Coronary artery (tissue), 2 donors: ENCODE results near the gene SEMA5A.

ENCODE experiments used
- DNase-seq: peaks from one replicate; pipeline ENCODE4 v3.0.0-alpha.2; 2017; ENCODE audit warnings: low spot score
- H3K27ac ChIP-seq, 2 donors: fragments of 200-600 bp; sonication (generic); one replicate each; pipeline ENCODE4 v1.5.1; 2016 to 2019
- H3K4me3 ChIP-seq: fragments of 200-600 bp; sonication (generic); 2 replicates; pipeline ENCODE4 v1.5.1; 2016; ENCODE audit warnings: mild to moderate bottlenecking, moderate library complexity
- CTCF ChIP-seq: fragments of 200-600 bp; sonication (generic); IDR thresholded peaks from one replicate; pipeline ENCODE4 v1.5.1; 2019; ENCODE audit warnings: antibody characterized with exemption

The SEMA5A gene

GRCh38 chr5:9230355-9230754, 315.5 kb downstream of the SEMA5A start:
- Histone ChIP-seq H3K27ac (no peak overlapping the region), H3K4me3 (no peak overlapping the region)
- DNase-seq = no peak
- TF ChIP-seq CTCF = no peak

- Histone ChIP-seq H3K27ac (no peak overlapping the region), H3K4me3 (no peak overlapping the region)
- TF ChIP-seq CTCF = no peak
- no peak for DNase-seq
Observed at GRCh38 chr5:9226016-9226536, 319.8 kb downstream of the SEMA5A start.

DNA sequence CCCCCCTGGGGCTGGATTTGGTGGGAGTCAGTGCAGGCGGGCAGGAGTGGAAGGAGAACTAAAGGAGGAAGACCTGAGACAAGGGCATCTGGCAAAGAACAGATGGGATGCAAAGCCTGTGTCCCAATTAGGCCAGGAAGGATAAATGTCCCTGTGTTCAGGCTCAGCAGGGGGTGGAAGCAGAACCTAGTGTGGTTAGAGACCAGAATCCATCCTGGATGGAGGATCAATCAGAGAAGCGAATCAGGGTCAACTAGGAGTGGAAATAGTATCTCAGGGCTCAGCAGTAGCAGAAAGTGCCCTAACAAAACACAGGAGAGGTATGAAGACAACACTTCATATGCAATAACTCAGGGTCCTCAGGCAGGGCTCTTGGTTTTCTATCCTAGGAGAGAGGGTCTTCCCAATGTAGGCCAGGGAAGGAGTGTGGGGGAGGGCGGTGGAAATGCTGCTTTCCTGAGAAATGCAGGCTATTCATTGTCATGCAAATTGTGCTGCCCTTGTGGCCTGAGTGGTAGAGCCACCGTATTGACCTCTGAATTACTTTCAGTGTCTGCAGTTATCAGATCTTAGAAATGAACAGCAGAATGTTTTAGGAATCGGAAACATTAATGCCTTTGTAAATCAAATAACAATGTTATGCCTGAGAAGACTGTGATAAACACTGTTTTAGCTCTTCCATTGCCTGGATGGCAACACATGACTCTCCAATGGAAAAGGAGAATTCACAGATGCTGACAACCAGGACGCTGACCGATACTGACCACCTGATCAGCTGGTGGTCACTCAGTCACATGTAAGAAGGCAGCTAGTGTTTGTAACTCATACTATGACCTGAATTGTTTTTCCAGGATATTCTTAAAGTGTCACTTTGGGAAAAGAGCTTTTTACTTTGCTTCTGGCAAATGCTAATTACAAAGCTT, 323.6 kb downstream of the SEMA5A start:
- no peak for TF ChIP-seq CTCF
- Histone ChIP-seq H3K4me3 (no peak overlapping the region), H3K27ac (no peak overlapping the region)
- DNase-seq = no peak

DNA sequence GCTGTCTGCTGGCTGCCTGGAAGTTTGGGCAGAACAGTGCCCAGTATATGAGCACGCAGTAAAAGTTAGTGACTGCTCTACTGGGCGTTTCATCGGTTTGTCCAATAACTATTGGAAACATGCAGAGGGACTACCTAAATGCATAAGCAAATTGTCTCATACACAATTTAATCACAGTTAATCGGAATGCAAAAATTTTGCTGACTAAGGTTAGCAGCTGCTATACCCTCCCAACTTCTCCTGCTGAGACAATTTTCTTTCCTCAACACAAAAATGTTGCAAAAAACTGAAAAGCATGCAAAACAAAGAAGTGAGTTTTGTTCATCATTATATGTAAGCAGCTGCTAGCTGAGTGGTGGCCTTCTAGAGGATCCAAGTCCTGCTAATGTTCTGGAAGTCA, 327.5 kb downstream of the SEMA5A start:
- Histone ChIP-seq H3K4me3 (no peak overlapping the region), H3K27ac (no peak overlapping the region)
- no peak for TF ChIP-seq CTCF
- no peak for DNase-seq

- Histone ChIP-seq H3K27ac (no peak overlapping the region), H3K4me3 (no peak overlapping the region)
- TF ChIP-seq CTCF = no peak
- DNase-seq = no peak
Observed at GRCh38 chr5:9212605-9213004, 333.3 kb downstream of the SEMA5A start.

- Histone ChIP-seq H3K4me3 (no peak overlapping the region), H3K27ac (no peak overlapping the region)
- no peak for DNase-seq
- no peak for TF ChIP-seq CTCF
Observed at GRCh38 chr5:9209846-9210492, 335.9 kb downstream of the SEMA5A start.
